Right cardiac atrium (tissue), 5 donors: ENCODE measurements around the gene TEKTIP1. TPM values are rescaled to one million over a fixed set of nuclear protein-coding genes. Genes with fewer than 3 reads are reported as not detected.

Experiments used
- ATAC-seq, 2 donors: fragments of 200-7000 bp; cut with Tn5 transposase; one replicate each; pipeline versions ENCODE4 v1.8.0 to v1.9.1; 2020; ENCODE audit warnings: moderate library complexity in 2 of 2, mild to moderate bottlenecking in 1 of 2
- DNase-seq, 3 donors: peaks; one replicate each; pipeline ENCODE4 v3.0.0-alpha.2; 2020
- H3K27ac ChIP-seq: one replicate; pipeline ENCODE4 v1.5.1; 2013; ENCODE audit warnings: mild to moderate bottlenecking, low read length, control low read depth, moderate library complexity
- H3K27me3 ChIP-seq: one replicate; pipeline ENCODE4 v1.6.1; 2013; ENCODE audit not compliant: control insufficient read depth, insufficient read depth
- H3K4me1 ChIP-seq: one replicate; pipeline ENCODE4 v1.6.1; 2013; ENCODE audit warnings: low read length; ENCODE audit not compliant: control insufficient read depth, insufficient read depth
- H3K4me3 ChIP-seq: one replicate; pipeline ENCODE4 v1.5.1; 2013; ENCODE audit warnings: low read length, control low read depth
- H3K9me3 ChIP-seq: one replicate; pipeline ENCODE4 v1.6.1; 2013; ENCODE audit warnings: low read length; ENCODE audit not compliant: control insufficient read depth
- WGBS: extraction: QIAGEN DNeasy Blood & Tissue Kit; methylation state at CpG from one replicate; pipeline ENCODE4 v1.1.7; 2013; 5-methylcytosine and 5-hydroxymethylcytosine counted together
- intact Hi-C, 4 donors: fragments of 100-400 bp; cut with DNase I; formaldehyde crosslinking; loops; one replicate each; pipeline versions ENCODE4 v1.11.0 to v1.14.0; 2022 to 2023
- long read RNA-seq, 4 donors: library from polyadenylated mRNA; unstranded; transcript quantifications; one replicate each; pipeline ENCODE4 v2.0.0, GENCODE V29; 2020 to 2021
- polyA plus RNA-seq: library from polyadenylated mRNA; stranded (reverse); fragments of 200-250 nt; gene quantifications from one replicate; pipeline ENCODE4 v1.2.3, GENCODE V29; 2013
- total RNA-seq, 4 donors: library from RNA; stranded (reverse); fragmentation: NEBNext Ultra II Directional; extraction: Animal tissue kit (Norgen Biotek cat#: 25700); gene quantifications; one replicate each; pipeline ENCODE4 v1.2.1, GENCODE V29; 2021
- donor health status: healthy with polysubstance abuse.
- donor health status: DM: no; HTN: yes; CAD: no.
- donor health status: DM: no; HTN: no; CAD: no.
- donor health status: DM: no; HTN: yes; CAD: no; lungs with severe emphysema.
- donor health status: DM: yes; HTN: yes; CAD: no.

TEKTIP1 gene
- 1 to 10 TPM in 1 of 4 donors, under 1 TPM in 1, not detected in 2; 0.97 to 1.2 TPM for total RNA-seq
- 0.20 TPM for polyA plus RNA-seq
- long read RNA-seq, donor 1 = 0 reads
- long read RNA-seq, donor 2 = 0 reads
- long read RNA-seq, donor 3 = 0 reads
- long read RNA-seq, donor 4, partial matches to known transcripts = 1 of 1 reads
- long read RNA-seq, donor 4, other reads (novel, unspliced or antisense) = 0 of 1 reads

DNA sequence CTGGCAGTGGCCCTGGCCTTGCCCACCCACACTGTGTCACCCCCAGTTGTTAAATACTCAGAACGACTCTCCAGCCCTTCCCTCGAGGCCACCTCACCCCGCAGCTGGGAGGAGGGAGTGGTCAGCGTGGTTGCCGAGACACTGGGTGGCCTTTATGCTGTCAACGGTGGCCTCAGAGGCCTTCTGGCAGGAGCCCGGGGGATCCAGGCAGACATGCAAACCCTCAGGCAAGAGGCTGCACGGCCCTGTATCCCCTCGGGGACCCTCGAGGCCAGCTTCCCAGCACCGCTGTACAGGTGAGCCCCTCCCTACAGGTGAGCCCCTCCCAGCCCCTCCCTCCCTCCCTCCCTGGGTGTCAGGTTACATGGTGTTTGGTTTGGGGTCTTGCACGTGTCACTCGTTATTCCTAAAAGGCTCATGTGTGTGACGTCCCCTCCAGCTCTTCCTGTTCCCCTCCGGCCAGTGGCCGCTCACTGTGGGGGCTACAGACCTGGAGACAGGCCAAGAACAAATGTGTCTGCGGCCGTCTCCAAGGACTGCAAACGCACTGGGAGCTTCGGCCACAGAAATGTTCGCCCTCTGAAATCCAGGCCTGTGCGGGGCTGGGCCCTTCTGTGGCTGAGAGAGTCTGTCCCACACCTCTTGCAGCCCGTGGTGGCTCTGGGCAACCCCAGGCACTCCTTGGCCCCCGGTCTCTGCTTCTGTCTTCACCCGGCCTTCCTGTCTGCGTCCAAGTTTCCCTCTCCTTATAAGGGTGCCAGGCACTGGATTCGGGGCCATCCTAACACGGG is at the start of gene TEKTIP1:
TEKTIP1 (plus strand) TSS at position 210 of the 791 bp plus-strand sequence; CDS start at position 214, 4 bp downstream.
- H3K27me3 ChIP-seq = no peaks in the 10 kb centered on the region
- no peak for ATAC-seq
- intact Hi-C loops = no loop called here
- WGBS = 56% methylated on average over 28 of the region's 28 CpGs
- no peak within 1 kb of the TSS for H3K27ac ChIP-seq
- no peak within 1 kb of the TSS for H3K4me3 ChIP-seq
- no peaks in the 10 kb centered on the region for H3K9me3 ChIP-seq
- peak in 2 of 3 donors; percentile 46 to 54 for DNase-seq
- H3K4me1 ChIP-seq = no peaks in the 10 kb centered on the region

DNA sequence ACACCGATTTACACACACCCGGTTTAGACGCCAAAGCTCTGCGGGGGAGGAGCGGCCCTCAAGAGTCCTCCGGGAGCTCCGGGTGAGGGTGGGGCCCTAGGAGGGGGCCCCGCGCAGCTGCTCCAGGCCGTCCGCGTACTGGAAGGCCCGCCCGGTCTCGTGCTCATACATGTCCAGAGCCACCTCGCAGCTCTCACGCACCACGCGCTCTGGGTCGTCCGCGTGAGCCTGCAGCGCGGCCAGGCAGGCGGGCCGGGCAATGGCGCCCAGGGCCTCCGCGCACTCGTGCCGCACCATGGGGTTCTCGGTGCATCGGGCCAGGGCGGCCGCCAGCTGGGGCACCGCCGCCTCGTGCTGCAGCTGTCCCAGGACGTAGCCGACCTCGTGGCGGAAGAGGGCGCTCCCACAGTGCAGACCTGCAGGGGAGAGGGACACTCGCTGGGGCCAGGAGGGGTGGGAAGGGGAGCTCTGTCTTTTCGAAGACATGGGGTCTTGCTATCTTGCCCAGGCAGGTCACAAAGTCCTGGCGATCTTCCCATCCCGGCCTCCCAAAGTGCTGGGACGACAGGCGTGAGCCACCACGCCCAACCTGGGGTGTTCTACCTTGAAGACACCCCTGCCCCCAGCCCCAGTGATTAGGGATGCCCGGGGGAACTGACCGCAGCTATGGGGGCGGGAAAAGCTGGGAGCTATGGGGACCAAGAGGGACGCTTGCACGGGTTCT is 47.4 kb upstream of the TEKTIP1 start:
- DNase-seq = no peak
- Histone ChIP-seq H3K27ac (no peak overlapping the region), H3K4me3 (no peak overlapping the region), H3K27me3 (no peaks in the 10 kb centered on the region), H3K9me3 (no peaks in the 10 kb centered on the region), H3K4me1 (no peaks in the 10 kb centered on the region)
- intact Hi-C loops = no loop called here
- 96% methylated on average over 55 of the region's 55 CpGs for WGBS
- peak; percentile 6 to 17 for ATAC-seq

DNA sequence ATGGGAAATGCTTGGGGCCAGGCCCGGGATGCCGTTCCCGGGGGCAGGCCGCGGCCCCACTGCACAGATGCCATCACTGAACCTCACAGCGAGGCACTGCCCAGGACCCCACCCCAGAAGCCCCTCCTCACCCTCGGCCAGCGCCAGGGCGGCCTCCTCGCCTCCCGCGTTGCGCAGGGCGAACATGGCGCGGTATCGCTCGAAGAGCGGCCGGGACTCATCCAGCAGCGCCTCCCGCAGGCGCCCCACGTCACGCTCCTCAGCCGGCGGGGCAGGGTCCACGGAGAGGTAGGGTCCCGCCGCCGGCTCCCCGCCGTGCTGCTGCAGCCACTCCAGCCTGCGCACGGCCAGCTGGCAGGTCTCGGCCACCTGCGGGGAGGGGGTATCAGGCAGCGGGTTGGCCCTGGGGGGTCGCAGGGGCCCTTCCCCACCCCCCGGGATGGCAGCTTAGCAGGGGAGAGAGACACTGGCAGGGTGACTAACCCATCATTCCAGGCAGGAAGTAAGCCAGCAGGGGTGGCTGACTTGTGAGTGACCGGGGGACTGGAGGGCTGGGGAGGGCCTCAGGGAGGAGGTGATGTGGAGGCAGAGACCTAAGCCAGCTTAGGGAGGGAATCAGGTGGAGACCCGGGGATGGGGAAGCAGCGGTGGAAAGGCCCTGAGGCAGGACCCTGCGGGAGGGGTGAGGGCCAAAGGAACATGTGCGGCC is 46.7 kb upstream of the TEKTIP1 start:
- intact Hi-C loops = no loop called here
- H3K4me1 ChIP-seq = no peaks in the 10 kb centered on the region
- ATAC-seq = peak in 1 of 2 donors; percentile 9
- H3K27me3 ChIP-seq = no peaks in the 10 kb centered on the region
- WGBS = 95% methylated on average over 45 of the region's 45 CpGs
- no peaks in the 10 kb centered on the region for H3K9me3 ChIP-seq
- no peak overlapping the region for H3K27ac ChIP-seq
- H3K4me3 ChIP-seq = no peak overlapping the region
- DNase-seq = no peak

DNA sequence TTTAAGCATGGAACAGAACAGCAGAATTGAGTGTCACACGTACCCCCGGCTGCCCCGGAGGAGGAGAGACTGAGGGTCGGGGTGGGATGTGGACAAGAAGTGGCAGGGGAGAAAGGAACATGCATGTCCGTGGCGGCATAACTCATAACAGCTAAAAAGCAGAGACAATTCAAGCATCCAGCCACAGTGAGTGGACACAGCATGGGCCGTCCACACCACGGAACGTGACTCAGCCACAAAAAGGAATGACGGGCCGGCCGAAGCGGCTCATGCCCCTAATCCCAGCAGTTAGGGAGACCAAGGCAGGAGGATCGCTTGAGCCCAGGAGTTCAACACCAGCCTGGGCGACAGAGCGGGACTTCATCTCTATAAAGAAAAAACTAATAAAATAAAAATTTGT is 46.1 kb upstream of the TEKTIP1 start:
- 94% methylated on average over 16 of the region's 16 CpGs for WGBS
- DNase-seq = peak in 1 of 3 donors; percentile 16
- no peak overlapping the region for H3K27ac ChIP-seq
- no peaks in the 10 kb centered on the region for H3K4me1 ChIP-seq
- no peak for ATAC-seq
- no peaks in the 10 kb centered on the region for H3K27me3 ChIP-seq
- H3K9me3 ChIP-seq = no peaks in the 10 kb centered on the region
- H3K4me3 ChIP-seq = no peak overlapping the region
- intact Hi-C loops = no loop called here

DNA sequence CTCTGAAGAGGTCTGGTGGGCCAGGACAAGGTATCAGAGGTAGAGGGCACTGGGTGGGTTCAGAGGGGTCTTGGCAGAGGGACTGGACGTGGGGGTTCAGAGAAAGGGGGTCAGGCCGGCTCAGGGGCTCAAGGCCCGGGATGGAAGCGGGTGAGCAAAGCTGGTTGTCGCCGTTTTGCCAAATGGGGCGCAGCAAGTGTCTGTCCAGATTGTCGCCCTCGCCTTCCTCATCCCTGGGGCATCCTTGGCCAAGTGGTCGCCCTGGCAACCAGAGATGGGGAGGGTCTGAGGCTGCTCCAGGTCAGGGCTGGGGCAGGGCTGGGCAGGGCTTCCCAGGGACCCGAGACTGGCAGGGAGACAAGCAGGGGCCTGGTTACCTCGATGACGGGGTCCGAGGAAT is 45.3 kb upstream of the TEKTIP1 start:
- H3K27me3 ChIP-seq = no peaks in the 10 kb centered on the region
- no peak overlapping the region for H3K27ac ChIP-seq
- WGBS = 93% methylated on average over 14 of the region's 14 CpGs
- no peak for ATAC-seq
- H3K9me3 ChIP-seq = no peaks in the 10 kb centered on the region
- DNase-seq = peak in 1 of 3 donors; percentile 43
- intact Hi-C loops = no loop called here
- H3K4me1 ChIP-seq = no peaks in the 10 kb centered on the region
- no peak overlapping the region for H3K4me3 ChIP-seq

DNA sequence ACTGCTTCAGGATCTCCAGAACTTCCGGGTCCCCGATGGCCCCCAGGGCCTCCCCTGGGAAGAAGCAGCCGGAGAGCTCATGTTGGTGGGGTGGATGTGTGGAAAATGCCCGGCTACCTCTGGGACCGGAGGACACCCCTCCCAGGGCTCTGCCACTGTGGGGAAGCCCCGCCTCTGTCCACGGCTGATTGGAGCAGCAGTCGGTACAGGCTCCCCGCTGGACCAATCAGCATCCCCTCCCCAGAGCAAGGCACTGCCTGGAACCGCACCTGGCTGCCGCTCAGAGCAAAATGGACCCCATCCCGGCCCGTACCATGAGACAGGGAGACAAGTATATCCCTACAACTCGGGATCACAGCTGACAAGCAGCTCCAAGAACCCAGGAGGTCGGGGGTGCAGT is 44.9 kb upstream of the TEKTIP1 start:
- intact Hi-C loops = no loop called here

DNA sequence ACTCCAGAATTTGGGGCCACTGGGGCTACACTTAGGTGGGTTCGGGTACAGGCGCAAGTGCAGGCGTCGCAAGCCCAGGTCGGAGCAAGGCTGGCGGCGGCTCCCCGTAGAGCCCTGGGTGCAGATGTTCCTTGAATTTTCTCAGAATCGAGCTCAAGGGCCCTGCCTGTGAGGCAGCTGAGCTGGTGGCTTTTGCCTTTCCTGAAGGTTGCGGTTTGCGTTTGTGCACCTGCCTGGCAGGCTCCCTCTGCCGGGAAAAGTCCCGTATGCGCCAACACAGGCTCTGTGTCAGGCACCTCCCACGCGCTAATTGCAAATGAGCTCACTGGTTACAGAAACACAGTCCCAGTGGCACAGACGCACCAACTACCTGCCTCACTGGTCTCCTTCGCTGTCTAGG is 44.4 kb upstream of the TEKTIP1 start:
- Histone ChIP-seq H3K4me3 (no peak overlapping the region), H3K27me3 (no peaks in the 10 kb centered on the region), H3K27ac (no peak overlapping the region), H3K9me3 (no peaks in the 10 kb centered on the region), H3K4me1 (no peaks in the 10 kb centered on the region)
- WGBS = 93% methylated on average over 18 of the region's 18 CpGs
- intact Hi-C loops = no loop called here
- ATAC-seq = no peak
- no peak for DNase-seq

More for the DNA sequence above, 44.9 kb upstream of the TEKTIP1 start:
- peak; percentile 14 to 33 for ATAC-seq
- Histone ChIP-seq H3K27me3 (no peaks in the 10 kb centered on the region), H3K9me3 (no peaks in the 10 kb centered on the region), H3K4me1 (no peaks in the 10 kb centered on the region), H3K27ac (no peak overlapping the region), H3K4me3 (no peak overlapping the region)
- 78% methylated on average over 15 of the region's 15 CpGs for WGBS
- DNase-seq = peak in 1 of 3 donors; percentile 65

DNA sequence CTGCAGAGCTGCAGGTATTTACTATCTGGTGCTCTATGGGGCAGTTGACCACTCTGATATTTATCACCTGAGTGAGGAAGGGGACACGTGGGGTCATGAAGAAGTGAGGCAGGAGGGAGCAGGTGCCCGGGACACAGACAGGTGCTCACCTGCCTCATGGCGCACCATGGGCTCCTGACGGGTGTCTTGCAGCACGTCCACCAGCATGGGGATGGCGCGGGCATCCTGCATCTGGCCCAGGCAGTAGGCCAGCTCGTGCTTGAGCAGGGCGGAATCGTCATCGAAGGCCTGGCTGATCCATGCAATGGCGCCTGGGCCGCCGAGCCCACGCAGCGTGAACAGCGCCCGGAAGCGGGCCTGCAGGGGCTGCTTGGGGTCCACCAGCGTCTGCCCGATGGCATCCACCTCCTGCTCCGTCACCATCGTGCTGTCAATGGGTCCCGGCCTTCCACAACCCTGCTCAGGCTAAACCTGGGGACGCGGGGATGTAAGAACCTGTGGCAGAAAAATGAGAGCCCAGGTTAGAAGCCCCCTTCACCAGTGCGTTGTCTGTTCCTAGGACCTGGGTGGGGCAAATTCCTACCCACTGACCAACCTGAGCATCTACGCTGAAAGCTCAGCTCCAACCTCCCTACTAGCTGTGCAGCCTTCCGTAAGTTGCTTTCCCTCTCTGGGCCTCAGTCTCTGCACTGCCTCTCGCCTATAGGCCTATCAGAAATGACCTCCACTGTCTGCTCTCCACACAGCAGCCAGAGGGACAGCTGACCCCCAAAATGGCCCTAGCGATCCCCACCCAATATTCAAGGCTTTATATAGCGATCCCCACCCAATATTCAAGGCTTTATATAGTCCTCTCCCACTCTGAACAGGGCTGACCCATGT is 42.3 kb upstream of the TEKTIP1 start:
- H3K9me3 ChIP-seq = no peaks in the 10 kb centered on the region
- H3K27ac ChIP-seq = no peak overlapping the region
- DNase-seq = no peak
- H3K4me3 ChIP-seq = no peak overlapping the region
- intact Hi-C loops = no loop called here
- 94% methylated on average over 32 of the region's 32 CpGs for WGBS
- peaks cover 2% of the 10 kb centered on the region for H3K4me1 ChIP-seq
- H3K27me3 ChIP-seq = no peaks in the 10 kb centered on the region
- ATAC-seq = no peak

DNA sequence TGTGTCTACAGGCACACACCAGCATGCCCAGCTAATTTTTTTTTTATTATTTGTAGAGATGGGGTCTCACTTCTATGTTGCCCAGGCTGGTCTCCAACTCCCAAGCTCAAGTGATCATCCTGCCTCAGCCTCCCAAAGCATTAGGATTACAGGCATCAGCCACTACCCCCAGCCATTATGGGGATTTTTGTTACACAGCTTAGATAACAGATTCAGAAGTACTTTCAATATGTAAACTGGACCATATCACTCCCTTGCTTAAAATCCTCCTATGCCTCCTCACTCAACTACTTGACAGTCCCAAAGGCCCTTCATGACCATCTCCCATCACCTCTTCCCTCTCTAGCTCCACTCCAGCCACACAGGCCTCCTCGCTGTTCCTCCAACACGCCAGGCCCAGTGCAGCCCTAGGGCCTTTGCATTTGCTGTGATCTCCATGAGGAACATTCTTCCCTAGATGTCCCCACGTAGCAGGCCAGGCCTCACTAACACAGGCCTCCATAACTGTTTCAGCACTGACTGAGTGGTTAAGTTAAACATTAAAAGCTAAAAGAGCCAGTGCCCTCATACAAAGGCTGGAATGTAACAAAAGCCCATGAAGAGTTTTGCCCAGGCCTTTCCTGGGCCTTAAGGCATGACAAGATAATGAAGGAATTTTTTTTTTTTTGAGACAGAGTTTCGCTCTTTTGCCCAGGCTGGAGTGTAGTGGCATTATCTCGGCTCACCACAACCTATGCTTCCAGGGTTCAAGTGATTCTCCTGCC is 41.0 kb upstream of the TEKTIP1 start:
- Histone ChIP-seq H3K4me1 (peaks cover 2% of the 10 kb centered on the region), H3K27me3 (no peaks in the 10 kb centered on the region), H3K27ac (no peak overlapping the region), H3K9me3 (no peaks in the 10 kb centered on the region), H3K4me3 (no peak overlapping the region)
- 96% methylated on average over 5 of the region's 5 CpGs for WGBS
- DNase-seq (no peak), ATAC-seq (no peak)
- intact Hi-C loops = no loop called here
